Measurements from ENCODE around the gene GCG. TPM values are rescaled to one million over a fixed set of nuclear protein-coding genes. Genes with fewer than 3 reads are reported as not detected.

The GCG gene
- total and polyA plus RNA-seq, 10 donors = 0.21 to 0.28 TPM; not detected in 8

DNA sequence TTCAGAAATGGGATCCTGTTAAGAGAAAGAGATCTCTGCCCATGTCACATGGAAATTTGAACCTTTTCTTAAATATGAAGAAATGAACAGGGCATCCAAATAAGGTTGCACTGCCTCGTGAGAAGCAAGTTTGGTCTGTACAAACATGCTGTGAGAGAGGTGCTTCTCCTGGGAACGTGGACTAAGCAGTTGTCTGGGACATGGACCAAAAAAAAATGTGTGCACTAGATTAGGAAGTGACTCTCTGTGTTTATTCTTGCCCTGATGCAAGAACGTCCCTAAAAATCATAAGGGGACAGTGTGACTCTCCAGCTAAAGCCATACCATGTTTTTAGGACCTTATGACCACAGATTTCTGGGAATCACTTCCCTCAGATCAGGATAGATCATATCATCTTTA is 23.7 kb upstream of the GCG start:
- intact Hi-C loops (cut with DNase I; ENCODE audit: low total_unique reads) = no loop called here
- 43 to 66% (median 49%) methylated on average over 3 of the region's 3 CpGs for WGBS, 5 donors
- H3K36me3 ChIP-seq = no peaks in the 10 kb centered on the region
- no peak overlapping the region for H3K4me3 ChIP-seq
- no peaks in the 10 kb centered on the region for H3K9me3 ChIP-seq
- TF ChIP-seq POLR2A (IDR thresholded peaks at IDR 0.05) (no peak), POLR2AphosphoS5 (IDR thresholded peaks at IDR 0.05) (no peak)
- TF ChIP-seq, protein P1, sequence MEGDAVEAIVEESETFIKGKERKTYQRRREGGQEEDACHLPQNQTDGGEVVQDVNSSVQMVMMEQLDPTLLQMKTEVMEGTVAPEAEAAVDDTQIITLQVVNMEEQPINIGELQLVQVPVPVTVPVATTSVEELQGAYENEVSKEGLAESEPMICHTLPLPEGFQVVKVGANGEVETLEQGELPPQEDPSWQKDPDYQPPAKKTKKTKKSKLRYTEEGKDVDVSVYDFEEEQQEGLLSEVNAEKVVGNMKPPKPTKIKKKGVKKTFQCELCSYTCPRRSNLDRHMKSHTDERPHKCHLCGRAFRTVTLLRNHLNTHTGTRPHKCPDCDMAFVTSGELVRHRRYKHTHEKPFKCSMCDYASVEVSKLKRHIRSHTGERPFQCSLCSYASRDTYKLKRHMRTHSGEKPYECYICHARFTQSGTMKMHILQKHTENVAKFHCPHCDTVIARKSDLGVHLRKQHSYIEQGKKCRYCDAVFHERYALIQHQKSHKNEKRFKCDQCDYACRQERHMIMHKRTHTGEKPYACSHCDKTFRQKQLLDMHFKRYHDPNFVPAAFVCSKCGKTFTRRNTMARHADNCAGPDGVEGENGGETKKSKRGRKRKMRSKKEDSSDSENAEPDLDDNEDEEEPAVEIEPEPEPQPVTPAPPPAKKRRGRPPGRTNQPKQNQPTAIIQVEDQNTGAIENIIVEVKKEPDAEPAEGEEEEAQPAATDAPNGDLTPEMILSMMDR (IDR thresholded peaks at IDR 0.05 in 8 of 11, conservative IDR thresholded peaks at IDR 0.05 in 3 of 11) = no peak
- H3K27me3 ChIP-seq (replicated peaks in 1 of 7) = peaks cover 0 to 7% (median 0%) of the 10 kb centered on the region in 7 donors
- no peak overlapping the region for H3K27ac ChIP-seq
- DNase-seq = no peak
- no peaks in the 10 kb centered on the region for H3K4me1 ChIP-seq

- Histone ChIP-seq H3K9me3 (no peaks in the 10 kb centered on the region), H3K4me1 (no peaks in the 10 kb centered on the region), H3K27ac (no peak overlapping the region), H3K27me3 (replicated peaks in 1 of 7) (peaks cover 0 to 7% (median 0%) of the 10 kb centered on the region in 7 donors), H3K36me3 (no peaks in the 10 kb centered on the region), H3K4me3 (no peak overlapping the region)
- WGBS, 5 donors = 83 to 95% (median 84%) methylated on average over 5 of the region's 5 CpGs
- intact Hi-C loops (cut with DNase I; ENCODE audit: low total_unique reads) = no loop called here
- TF ChIP-seq, protein P1 (IDR thresholded peaks at IDR 0.05 in 8 of 11, conservative IDR thresholded peaks at IDR 0.05 in 3 of 11) = no peak
- no peak for TF ChIP-seq POLR2A (IDR thresholded peaks at IDR 0.05)
- no peak for TF ChIP-seq POLR2AphosphoS5 (IDR thresholded peaks at IDR 0.05)
- DNase-seq = no peak
These were observed 22.7 kb upstream of the GCG start for GRCh38 chr2:162174746-162175145.

DNA sequence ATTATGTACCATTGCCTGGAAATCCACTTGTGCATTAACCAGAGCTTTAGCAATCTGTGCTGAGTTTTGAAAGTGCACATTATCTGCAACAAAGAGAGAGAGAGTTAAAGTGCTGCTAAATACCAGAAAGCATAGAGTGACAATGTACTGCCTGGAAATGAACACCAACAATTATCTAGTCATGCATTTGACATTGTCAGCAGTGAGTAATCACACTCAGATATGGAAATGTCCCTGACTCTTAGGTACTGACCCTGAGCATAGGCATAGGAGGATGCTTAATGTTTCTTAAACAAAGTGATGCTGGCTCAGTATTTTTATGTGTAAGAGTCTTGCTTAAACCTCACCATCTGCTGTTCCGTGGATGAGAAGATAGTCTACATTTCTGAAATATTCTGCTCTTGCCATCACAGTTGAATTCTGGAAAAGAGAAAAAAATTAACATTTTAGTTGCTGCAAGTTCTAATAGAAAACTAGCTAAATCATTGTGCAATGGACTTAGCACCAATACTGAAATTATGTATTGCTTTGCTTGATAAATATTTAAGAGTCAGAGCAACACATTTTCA is 20.8 kb upstream of the GCG start:
- Histone ChIP-seq H3K36me3 (no peaks in the 10 kb centered on the region), H3K9me3 (no peaks in the 10 kb centered on the region), H3K27ac (no peak overlapping the region), H3K4me1 (no peaks in the 10 kb centered on the region), H3K27me3 (replicated peaks in 1 of 7) (peaks cover 0 to 7% (median 0%) of the 10 kb centered on the region in 7 donors), H3K4me3 (no peak overlapping the region)
- intact Hi-C loops (cut with DNase I; ENCODE audit: low total_unique reads) = no loop called here
- 84 to 93% (median 90%) methylated on average over 1 of the region's 1 CpG for WGBS, 5 donors
- DNase-seq = no peak
- TF ChIP-seq POLR2AphosphoS5 (IDR thresholded peaks at IDR 0.05) = no peak
- TF ChIP-seq POLR2A (IDR thresholded peaks at IDR 0.05) = no peak
- TF ChIP-seq, protein P1 (IDR thresholded peaks at IDR 0.05 in 8 of 11, conservative IDR thresholded peaks at IDR 0.05 in 3 of 11) = no peak

DNA sequence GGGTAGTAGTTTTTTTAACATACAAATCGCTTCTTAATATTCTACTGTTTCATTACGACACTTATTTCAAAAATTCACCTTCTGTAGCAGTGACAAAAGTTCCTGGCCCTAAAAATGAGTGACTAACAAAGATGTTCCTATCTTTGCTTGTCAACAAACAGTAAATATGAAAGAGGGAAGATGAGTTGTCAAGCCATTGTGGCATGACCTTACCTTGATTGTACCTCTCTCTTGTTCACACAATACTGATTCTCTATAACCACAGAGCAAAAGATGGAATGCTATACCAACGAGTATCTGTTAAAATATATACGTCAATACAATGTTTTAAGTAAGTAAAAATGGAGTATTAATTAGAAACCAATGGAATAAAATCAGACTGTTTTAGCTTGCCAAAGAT is 14.7 kb upstream of the GCG start:
- Histone ChIP-seq H3K9me3 (no peaks in the 10 kb centered on the region), H3K36me3 (no peaks in the 10 kb centered on the region), H3K4me3 (no peak overlapping the region), H3K4me1 (no peaks in the 10 kb centered on the region), H3K27ac (no peak overlapping the region), H3K27me3 (replicated peaks in 1 of 7) (no peaks in the 10 kb centered on the region)
- 84 to 92% (median 89%) methylated on average over 4 of the region's 4 CpGs for WGBS, 5 donors
- no peak for DNase-seq
- intact Hi-C loops (cut with DNase I; ENCODE audit: low total_unique reads) = no loop called here
- TF ChIP-seq, protein P1 (IDR thresholded peaks at IDR 0.05 in 8 of 11, conservative IDR thresholded peaks at IDR 0.05 in 3 of 11) = no peak
- no peak for TF ChIP-seq POLR2A (IDR thresholded peaks at IDR 0.05)
- TF ChIP-seq POLR2AphosphoS5 (IDR thresholded peaks at IDR 0.05) = no peak
